Measurements from ENCODE around the gene FNDC1. TPM values are rescaled to one million over a fixed set of nuclear protein-coding genes. Genes with fewer than 3 reads are reported as not detected.

Gene FNDC1
- total RNA-seq, 1 experiment from 2014 or later, result 0.23 TPM

DNA sequence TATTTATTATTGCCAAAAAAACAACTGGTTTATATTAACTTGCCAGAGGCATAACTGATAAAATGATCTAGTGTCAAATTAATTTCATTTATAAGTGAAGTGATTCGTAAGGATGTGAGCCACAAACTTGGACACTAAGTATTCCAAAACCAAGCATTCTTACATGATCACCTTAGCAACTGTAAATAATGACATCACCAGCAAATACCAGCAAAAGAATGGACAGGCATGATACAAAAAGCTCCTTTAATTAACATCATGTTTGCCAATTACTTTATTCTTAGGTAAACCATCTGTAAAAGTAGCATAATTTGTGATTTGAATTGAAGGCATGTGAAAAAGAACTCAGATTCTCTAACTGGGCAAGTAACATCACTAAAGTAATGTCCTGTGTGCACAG is 17.2 kb upstream of the FNDC1 start:
- BruUV-seq (replicated peaks), result no TSS peak
- no peak for ATAC-seq
- Histone ChIP-seq H3K27ac (ENCODE audit: low read length) (no peak overlapping the region), H3K4me1 (ENCODE audit: control insufficient read depth, insufficient read depth, low read length) (no peaks in the 10 kb centered on the region), H3K9me3 (ENCODE audit: control insufficient read depth, insufficient read depth, low read depth, low read length) (no peaks in the 10 kb centered on the region), H3K4me3 (ENCODE audit: low read depth in 2 of 2, low read length in 2 of 2) (no peak overlapping the region), H3K36me3 (ENCODE audit: control insufficient read depth, insufficient read depth, low read length) (no peaks in the 10 kb centered on the region; the same call in 1 of the 2 replicates), H3K27me3 (ENCODE audit: control insufficient read depth, insufficient read depth, low read length) (0 out of 2 replicates have a peak, but pooled peaks cover under 1% of the 10 kb centered on the region)
- ChIA-PET CTCF (no interaction called here), POLR2A (no interaction called here)
- in situ Hi-C loops (cut with HindIII; ENCODE audit: low pct_unique_long_range_greater_than_20kb, low sequenced_read_pairs) (no loop called here), intact Hi-C loops (cut with micrococcal nuclease; ENCODE audit: unreplicated experiment) (no loop called here)
- DNase-seq (ENCODE audit: low read depth, low spot score), result no peak
- TF ChIP-seq POLR2AphosphoS5 (IDR thresholded peaks at IDR 0.05; ENCODE audit: low read depth, low read length), result no peak
- no peak for TF ChIP-seq SIN3A (IDR thresholded peaks at IDR 0.05; ENCODE audit: borderline replicate concordance, insufficient read depth, low read depth, low read length)
- TF ChIP-seq TCF7L2 (IDR thresholded peaks at IDR 0.05; ENCODE audit: low read depth, low read length), result no peak
- TF ChIP-seq, protein P1, sequence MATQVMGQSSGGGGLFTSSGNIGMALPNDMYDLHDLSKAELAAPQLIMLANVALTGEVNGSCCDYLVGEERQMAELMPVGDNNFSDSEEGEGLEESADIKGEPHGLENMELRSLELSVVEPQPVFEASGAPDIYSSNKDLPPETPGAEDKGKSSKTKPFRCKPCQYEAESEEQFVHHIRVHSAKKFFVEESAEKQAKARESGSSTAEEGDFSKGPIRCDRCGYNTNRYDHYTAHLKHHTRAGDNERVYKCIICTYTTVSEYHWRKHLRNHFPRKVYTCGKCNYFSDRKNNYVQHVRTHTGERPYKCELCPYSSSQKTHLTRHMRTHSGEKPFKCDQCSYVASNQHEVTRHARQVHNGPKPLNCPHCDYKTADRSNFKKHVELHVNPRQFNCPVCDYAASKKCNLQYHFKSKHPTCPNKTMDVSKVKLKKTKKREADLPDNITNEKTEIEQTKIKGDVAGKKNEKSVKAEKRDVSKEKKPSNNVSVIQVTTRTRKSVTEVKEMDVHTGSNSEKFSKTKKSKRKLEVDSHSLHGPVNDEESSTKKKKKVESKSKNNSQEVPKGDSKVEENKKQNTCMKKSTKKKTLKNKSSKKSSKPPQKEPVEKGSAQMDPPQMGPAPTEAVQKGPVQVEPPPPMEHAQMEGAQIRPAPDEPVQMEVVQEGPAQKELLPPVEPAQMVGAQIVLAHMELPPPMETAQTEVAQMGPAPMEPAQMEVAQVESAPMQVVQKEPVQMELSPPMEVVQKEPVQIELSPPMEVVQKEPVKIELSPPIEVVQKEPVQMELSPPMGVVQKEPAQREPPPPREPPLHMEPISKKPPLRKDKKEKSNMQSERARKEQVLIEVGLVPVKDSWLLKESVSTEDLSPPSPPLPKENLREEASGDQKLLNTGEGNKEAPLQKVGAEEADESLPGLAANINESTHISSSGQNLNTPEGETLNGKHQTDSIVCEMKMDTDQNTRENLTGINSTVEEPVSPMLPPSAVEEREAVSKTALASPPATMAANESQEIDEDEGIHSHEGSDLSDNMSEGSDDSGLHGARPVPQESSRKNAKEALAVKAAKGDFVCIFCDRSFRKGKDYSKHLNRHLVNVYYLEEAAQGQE (IDR thresholded peaks at IDR 0.05; ENCODE audit: insufficient read depth in 1 of 2, low read depth in 2 of 2, low read length in 1 of 2), result no peak
- TF ChIP-seq, protein P2, sequence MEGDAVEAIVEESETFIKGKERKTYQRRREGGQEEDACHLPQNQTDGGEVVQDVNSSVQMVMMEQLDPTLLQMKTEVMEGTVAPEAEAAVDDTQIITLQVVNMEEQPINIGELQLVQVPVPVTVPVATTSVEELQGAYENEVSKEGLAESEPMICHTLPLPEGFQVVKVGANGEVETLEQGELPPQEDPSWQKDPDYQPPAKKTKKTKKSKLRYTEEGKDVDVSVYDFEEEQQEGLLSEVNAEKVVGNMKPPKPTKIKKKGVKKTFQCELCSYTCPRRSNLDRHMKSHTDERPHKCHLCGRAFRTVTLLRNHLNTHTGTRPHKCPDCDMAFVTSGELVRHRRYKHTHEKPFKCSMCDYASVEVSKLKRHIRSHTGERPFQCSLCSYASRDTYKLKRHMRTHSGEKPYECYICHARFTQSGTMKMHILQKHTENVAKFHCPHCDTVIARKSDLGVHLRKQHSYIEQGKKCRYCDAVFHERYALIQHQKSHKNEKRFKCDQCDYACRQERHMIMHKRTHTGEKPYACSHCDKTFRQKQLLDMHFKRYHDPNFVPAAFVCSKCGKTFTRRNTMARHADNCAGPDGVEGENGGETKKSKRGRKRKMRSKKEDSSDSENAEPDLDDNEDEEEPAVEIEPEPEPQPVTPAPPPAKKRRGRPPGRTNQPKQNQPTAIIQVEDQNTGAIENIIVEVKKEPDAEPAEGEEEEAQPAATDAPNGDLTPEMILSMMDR (IDR thresholded peaks at IDR 0.05), result no peak

DNA sequence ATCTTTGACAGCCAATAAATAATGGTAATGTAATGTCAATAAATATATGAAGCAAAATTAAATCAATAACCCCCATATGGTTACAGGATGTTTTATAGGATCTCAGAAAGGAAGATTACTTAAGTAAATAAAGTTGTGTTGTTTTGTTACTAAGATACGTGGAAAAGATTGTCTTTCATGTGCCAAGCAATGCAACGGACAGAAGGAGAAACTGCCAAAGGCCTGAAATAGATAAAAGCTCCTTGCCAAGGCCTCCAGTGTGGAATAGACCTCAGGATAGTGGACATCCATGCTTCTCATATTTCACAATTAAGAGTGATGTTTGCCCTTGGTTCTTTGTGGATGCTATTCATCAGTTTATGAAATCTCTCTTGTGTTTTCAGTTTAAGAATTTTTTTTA is 16.4 kb upstream of the FNDC1 start:
- ChIA-PET CTCF (no interaction called here), POLR2A (no interaction called here)
- Histone ChIP-seq H3K27me3 (ENCODE audit: control insufficient read depth, insufficient read depth, low read length) (no peaks in the 10 kb centered on the region), H3K36me3 (ENCODE audit: control insufficient read depth, insufficient read depth, low read length) (no peaks in the 10 kb centered on the region; the same call in 1 of the 2 replicates), H3K9me3 (ENCODE audit: control insufficient read depth, insufficient read depth, low read depth, low read length) (no peaks in the 10 kb centered on the region), H3K27ac (ENCODE audit: low read length) (no peak overlapping the region), H3K4me1 (ENCODE audit: control insufficient read depth, insufficient read depth, low read length) (no peaks in the 10 kb centered on the region), H3K4me3 (ENCODE audit: low read depth in 2 of 2, low read length in 2 of 2) (no peak overlapping the region)
- ATAC-seq (no peak), DNase-seq (ENCODE audit: low read depth, low spot score) (no peak)
- no TSS peak for BruUV-seq (replicated peaks)
- in situ Hi-C loops (cut with HindIII; ENCODE audit: low pct_unique_long_range_greater_than_20kb, low sequenced_read_pairs), result no loop called here
- TF ChIP-seq TCF7L2 (IDR thresholded peaks at IDR 0.05; ENCODE audit: low read depth, low read length) (no peak), SIN3A (IDR thresholded peaks at IDR 0.05; ENCODE audit: borderline replicate concordance, insufficient read depth, low read depth, low read length) (no peak), POLR2AphosphoS5 (IDR thresholded peaks at IDR 0.05; ENCODE audit: low read depth, low read length) (no peak)
- TF ChIP-seq, protein P2 (IDR thresholded peaks at IDR 0.05), result no peak
- TF ChIP-seq, protein P1 (IDR thresholded peaks at IDR 0.05; ENCODE audit: insufficient read depth in 1 of 2, low read depth in 2 of 2, low read length in 1 of 2), result no peak
- intact Hi-C loops (cut with micrococcal nuclease; ENCODE audit: unreplicated experiment), result no loop called here
